HUDEP-2 (cell line): ENCODE data around the gene CDH13.
"Not testable (repeated sequence)": the region's sequence is repeated elsewhere in the genome, so short reads cannot be mapped to it uniquely, and the experiment has no call there.

ENCODE experiments used
- DNase-seq, 76 experiments: peaks; one replicate each; lab custom pipeline; 2025; ENCODE audit not compliant: unreplicated experiment in 76 of 76; lab: John Stamatoyannopoulos, UW

The CDH13 gene

GRCh38 chr16:82926500-82926899 is 299.7 kb downstream of the CDH13 start:
- no peak for DNase-seq

DNA sequence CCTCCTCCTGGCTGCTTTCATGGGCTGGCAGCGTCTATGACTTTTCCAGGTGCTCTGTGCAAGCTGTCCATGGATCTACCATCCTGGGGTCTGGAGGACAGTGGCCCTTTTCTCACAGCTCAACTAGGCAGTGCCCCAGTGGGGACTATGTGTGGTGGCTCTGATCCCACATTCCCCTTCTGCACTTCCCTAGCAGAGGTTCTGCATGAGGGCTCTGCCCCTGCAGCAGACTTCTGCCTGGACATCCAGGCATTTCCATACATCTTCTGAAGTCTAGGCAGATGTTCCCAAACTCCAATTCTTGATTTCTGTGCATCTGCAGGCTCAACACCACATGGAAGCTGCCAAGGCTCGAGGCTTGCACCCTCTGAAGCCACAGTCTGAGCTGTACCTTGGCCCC is 307.2 kb downstream of the CDH13 start:
- DNase-seq = not testable (repeated sequence)

- DNase-seq = no peak
Observed at GRCh38 chr16:82935766-82936165, 309.0 kb downstream of the CDH13 start.

GRCh38 chr16:82936941-82937551 is 310.3 kb downstream of the CDH13 start:
- no peak for DNase-seq

GRCh38 chr16:82937926-82938520 is 311.3 kb downstream of the CDH13 start:
- DNase-seq = no peak

DNA sequence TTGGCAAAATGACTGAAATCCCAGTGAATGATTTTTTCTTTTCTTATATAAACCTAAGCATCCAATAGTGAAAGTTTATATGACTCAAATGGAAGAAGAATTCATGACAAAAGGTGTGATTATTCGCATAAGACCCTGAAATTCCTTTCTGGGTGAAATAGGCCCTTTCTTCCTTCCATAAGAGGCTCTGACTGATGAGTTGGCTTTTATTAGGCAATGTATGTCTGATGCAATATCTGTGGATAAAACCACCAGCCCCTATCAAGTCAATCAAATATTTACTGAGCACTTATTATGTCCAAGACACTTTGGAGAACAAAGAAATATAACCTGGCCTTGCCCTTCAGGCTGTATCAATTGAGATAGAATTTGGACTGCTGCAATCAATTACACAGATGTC is 316.6 kb downstream of the CDH13 start:
- no peak for DNase-seq

GRCh38 chr16:82945420-82946101 is 318.8 kb downstream of the CDH13 start:
- no peak for DNase-seq

DNA sequence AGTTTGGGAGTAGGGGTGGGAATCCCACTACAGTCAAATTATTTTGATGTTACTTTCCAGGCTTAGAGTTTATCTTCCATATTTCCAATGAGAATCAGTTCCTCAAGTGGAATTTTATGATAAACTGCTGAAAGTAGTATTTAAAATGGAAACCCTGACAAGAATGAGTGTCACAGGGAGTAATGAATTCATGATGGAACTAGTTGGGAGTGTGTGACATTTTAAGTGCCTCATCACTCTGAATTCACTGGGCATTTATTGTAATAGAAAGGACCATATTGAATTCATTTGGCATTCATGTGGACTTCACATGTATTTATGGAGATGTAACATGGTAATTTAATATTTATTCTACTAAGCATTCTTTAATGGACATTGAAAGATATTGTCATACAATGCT is 320.9 kb downstream of the CDH13 start:
- DNase-seq = no peak

DNA sequence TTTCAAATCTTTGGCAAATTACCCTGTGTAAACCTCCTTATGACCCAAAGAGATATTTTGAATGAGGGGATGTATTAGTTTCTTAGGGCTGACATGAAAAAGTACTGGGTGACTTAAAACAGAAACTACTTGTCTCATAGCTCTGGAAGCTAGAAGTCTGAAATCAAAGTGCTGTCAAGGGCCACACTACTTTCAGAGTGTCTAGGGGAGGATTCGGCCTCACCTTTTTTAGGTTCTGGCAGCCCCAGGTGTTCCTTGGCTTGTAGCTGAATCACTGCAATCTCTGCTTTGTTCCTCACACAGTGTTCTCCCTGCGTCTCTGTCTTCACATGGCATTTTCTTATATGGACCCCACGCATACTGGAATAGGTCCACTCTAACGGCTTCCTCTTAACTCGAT is 322.2 kb downstream of the CDH13 start:
- no peak for DNase-seq

- no peak for DNase-seq
Observed at GRCh38 chr16:82953517-82953916, 326.7 kb downstream of the CDH13 start.

- no peak for DNase-seq
Observed at GRCh38 chr16:82954224-82954929, 327.6 kb downstream of the CDH13 start.

DNA sequence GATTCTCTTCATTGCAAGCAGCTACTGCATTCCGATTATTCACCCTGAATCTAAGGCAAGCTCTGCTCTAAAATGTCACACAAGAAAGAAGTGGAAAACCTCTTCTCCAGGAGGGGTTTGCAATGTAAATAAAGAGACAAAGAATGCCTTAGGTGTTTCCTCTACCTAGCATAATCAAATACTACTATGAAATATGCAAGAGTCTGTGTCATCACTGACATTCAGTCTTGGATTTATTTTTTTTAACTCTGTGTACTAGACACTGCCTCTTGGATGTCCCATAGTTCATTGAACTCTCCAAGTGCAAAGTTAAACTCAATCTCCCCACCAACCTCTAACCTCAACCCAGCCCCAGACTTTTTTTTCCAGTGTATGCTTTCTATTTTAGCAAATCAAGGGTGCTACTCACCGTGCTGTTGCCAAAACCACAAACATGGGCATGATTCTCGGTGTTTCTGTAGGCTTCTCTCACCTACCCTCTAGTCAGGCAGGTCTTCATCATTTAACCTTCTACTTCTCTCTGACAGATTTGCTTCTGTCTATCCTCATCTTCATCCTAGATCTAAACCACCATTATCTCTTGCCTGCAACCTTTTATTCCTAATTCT is 329.1 kb downstream of the CDH13 start:
- DNase-seq = no peak

DNA sequence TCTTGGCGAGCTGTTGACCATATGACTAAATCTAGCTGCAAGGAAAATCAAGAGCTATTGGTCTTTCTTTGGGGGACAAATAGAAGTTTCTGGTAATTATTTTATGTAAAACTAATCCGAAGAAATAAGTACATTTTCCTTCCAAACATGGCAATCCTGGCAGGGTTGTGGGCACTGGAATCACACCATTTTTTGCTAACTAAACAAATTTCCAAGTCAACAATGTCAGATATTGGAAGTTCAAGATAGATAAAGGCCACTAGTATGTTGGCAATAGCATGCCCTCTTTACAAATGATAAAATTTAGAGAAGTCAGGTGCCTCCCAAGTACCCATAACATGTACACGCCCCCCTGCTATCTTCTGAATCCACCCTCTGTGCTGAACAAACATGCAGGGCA is 330.4 kb downstream of the CDH13 start:
- DNase-seq = no peak

GRCh38 chr16:82960918-82961317 is 334.1 kb downstream of the CDH13 start:
- no peak for DNase-seq

GRCh38 chr16:82963653-82964052 is 336.9 kb downstream of the CDH13 start:
- DNase-seq = no peak

DNA sequence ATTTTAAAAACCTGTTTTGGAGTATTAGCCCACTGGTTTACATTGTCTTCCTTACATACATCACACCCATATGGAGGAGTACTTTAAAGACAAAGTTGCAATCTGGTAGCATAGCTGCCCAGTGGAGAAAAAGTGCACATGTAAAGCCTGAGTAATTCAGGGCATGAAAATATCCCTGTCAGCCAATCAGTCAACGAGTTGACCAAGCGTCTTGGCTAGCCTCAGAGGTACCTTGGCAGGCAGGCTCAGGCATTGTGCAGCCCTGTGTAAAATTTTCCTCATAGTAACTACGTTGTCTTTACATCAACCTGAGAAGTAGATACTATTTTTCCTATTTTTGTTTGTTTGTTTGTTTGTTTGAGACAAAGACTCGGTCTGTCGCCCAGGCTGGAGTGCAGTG is 339.0 kb downstream of the CDH13 start:
- no peak for DNase-seq

- no peak for DNase-seq
Observed at GRCh38 chr16:82967424-82967823, 340.7 kb downstream of the CDH13 start.

GRCh38 chr16:82971126-82971525 is 344.4 kb downstream of the CDH13 start:
- DNase-seq = no peak

DNA sequence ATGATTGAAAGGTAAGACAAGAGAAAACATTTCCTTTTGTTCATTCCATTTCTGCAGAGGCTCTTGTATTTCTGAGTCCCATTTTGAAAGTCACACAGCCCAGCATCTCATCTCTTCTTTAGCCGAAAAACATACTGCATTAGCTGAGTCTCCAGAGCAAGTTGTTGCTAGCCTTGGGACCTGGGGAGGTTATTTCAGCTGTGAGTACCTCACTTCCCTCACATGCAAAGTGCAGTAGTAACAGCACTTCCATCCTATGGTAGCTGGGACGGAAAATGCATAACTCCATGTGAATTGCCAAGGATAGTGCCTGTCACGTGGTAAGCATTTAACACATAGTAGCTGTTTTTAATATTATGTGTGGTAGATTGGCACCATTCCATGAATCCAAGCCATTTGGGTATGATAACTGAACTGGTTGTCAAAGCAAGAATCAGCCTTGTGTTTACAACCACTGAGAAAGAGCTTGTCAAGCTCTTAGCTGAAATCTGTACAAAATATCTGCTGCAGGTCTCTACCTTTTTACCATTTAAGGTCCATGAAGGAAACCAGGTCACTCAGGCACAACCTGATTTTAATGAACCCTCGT is 345.7 kb downstream of the CDH13 start:
- no peak for DNase-seq

- DNase-seq = no peak
Observed at GRCh38 chr16:82979406-82980111, 352.8 kb downstream of the CDH13 start.
